ENCODE data around the gene BRIP1. TPM values are rescaled to one million over a fixed set of nuclear protein-coding genes. Genes with fewer than 3 reads are reported as not detected.
"Not testable (repeated sequence)": the region's sequence is repeated elsewhere in the genome, so short reads cannot be mapped to it uniquely, and the experiment has no call there.

The BRIP1 gene
- total and polyA plus RNA-seq, 10 of the 15 experiments (the other 5 are each of a cell fraction or from before 2014, with no cell fraction given): 4.0 to 24.2 (median 12.8) TPM

DNA sequence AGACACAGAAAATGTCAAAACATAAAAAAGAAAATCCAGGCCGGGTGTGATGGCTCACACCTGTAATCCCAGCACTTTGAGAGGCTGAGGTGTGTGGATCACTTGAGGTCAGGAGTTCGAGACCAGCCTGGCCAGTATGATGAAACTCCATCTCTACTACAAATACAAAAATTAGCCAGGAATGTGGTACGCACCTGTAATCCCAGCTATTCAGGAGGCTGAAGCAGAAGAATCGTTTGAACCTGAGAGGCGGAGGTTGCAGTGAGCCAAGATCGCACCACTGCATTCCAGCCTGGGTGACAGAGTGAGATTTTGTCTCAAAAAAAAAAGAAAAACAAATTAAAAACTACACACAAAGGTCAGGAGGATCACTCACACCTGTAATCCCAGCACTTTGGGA, 24.4 kb upstream of the BRIP1 start:
- POLR2A ChIA-PET; RAD21 ChIA-PET (ENCODE audit: unreplicated experiment): not testable (repeated sequence)

DNA sequence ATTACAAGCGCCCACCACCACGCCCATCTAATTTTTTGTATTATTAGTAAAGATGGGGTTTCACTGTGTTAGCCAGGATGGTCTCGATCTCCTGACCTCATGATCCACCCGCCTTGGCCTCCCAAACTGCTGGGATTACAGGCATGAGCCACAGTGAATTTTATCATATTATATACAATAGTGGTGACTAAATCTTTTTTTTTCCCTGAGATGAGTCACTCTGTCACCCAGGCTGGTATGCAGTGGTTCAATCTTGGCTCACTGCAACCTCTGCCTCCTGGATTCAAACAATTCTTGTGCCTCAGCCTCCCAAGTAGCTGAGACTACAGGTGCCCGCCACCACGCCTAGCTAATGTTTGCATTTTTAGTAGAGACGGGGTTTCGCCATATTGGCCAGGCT, 22.5 kb upstream of the BRIP1 start:
- DNase-seq (ENCODE audit: low read depth, low spot score); in situ Hi-C loops (cut with MboI); H2AFZ ChIP-seq (ENCODE audit: control insufficient read depth, low read depth, low read length); H3K4me1 ChIP-seq (ENCODE audit: control insufficient read depth, insufficient read depth, low read length); H4K20me1 ChIP-seq (ENCODE audit: control insufficient read depth, insufficient read depth); H3K9me3 ChIP-seq (replicated peaks; ENCODE audit: control insufficient read depth, insufficient read depth, low read length); ATAC-seq; H3K4me2 ChIP-seq (ENCODE audit: control insufficient read depth, insufficient read depth); POLR2A ChIA-PET; H3K79me2 ChIP-seq (ENCODE audit: control insufficient read depth, insufficient read depth, low read length); intact Hi-C loops (cut with micrococcal nuclease; ENCODE audit: unreplicated experiment); SMC1A ChIA-PET (ENCODE audit: uncharacterized antibody, unreplicated experiment); H3K4me3 ChIP-seq; H3K27me3 ChIP-seq (replicated peaks in 1 of 2; ENCODE audit: control insufficient read depth in 2 of 2, insufficient read depth in 2 of 2, low read length in 1 of 2); H3K9ac ChIP-seq (ENCODE audit: control insufficient read depth, insufficient read depth, low read length); H3K36me3 ChIP-seq (ENCODE audit: control insufficient read depth in 2 of 2, insufficient read depth in 2 of 2, low read length in 1 of 2); RAD21 ChIA-PET (ENCODE audit: unreplicated experiment); BruUV-seq (replicated peaks); FAIRE-seq; H3K27ac ChIP-seq (ENCODE audit: control insufficient read depth, insufficient read depth): not testable (repeated sequence)
- 97% methylated on average over 8 of the region's 8 CpGs for WGBS (ENCODE audit: insufficient coverage, insufficient replicate concordance, low lambda C conversion rate, missing lambda C conversion rate)
- CTCF ChIA-PET: interaction anchor here (0.7 to 1.7 kb wide), 3 partner anchors 9 to 224 kb away, joined by 3 to 6 read pairs (median 3); no protein-coding TSS in a partner anchor

More for the DNA sequence above, 24.4 kb upstream of the BRIP1 start:
- CTCF ChIA-PET; H3K36me3 ChIP-seq (ENCODE audit: control insufficient read depth in 2 of 2, insufficient read depth in 2 of 2, low read length in 1 of 2); H3K9ac ChIP-seq (ENCODE audit: control insufficient read depth, insufficient read depth, low read length); H4K20me1 ChIP-seq (ENCODE audit: control insufficient read depth, insufficient read depth); ATAC-seq; H3K4me3 ChIP-seq; H3K79me2 ChIP-seq (ENCODE audit: control insufficient read depth, insufficient read depth, low read length); H2AFZ ChIP-seq (ENCODE audit: control insufficient read depth, low read depth, low read length); H3K4me2 ChIP-seq (ENCODE audit: control insufficient read depth, insufficient read depth); BruUV-seq (replicated peaks); H3K9me3 ChIP-seq (replicated peaks; ENCODE audit: control insufficient read depth, insufficient read depth, low read length); FAIRE-seq; DNase-seq (ENCODE audit: low read depth, low spot score); H3K4me1 ChIP-seq (ENCODE audit: control insufficient read depth, insufficient read depth, low read length); intact Hi-C loops (cut with micrococcal nuclease; ENCODE audit: unreplicated experiment); H3K27me3 ChIP-seq (replicated peaks in 1 of 2; ENCODE audit: control insufficient read depth in 2 of 2, insufficient read depth in 2 of 2, low read length in 1 of 2); in situ Hi-C loops (cut with MboI); SMC1A ChIA-PET (ENCODE audit: uncharacterized antibody, unreplicated experiment); H3K27ac ChIP-seq (ENCODE audit: control insufficient read depth, insufficient read depth): not testable (repeated sequence)
- TF ChIP-seq ETV6 (conservative IDR thresholded peaks at IDR 0.05 in 1 of 2, IDR thresholded peaks at IDR 0.05 in 1 of 2; ENCODE audit: borderline replicate concordance in 1 of 2, low read depth in 1 of 2): 0 out of 4 replicates have a peak, but pooled peaks of 1 of the 2 experiments have one; percentile 80
- WGBS (ENCODE audit: insufficient coverage, insufficient replicate concordance, low lambda C conversion rate, missing lambda C conversion rate): 96% methylated on average over 6 of the region's 6 CpGs
